GM12878 (cell line): ENCODE measurements around the gene KRT78. TPM values are rescaled to one million over a fixed set of nuclear protein-coding genes. Genes with fewer than 3 reads are reported as not detected.

Experiments used
- ATAC-seq: fragments of 200-7000 bp; cut with Tn5 transposase; 3 replicates; pipeline ENCODE4 v1.9.1; 2020; ENCODE audit warnings: mild to moderate bottlenecking, moderate library complexity
- BruUV-seq: library from RNA; stranded (reverse); fragments of 400-500 nt; replicated peaks from 2 replicates; lab custom pipeline; 2021; lab: Mats Ljungman, UMichigan
- CTCF ChIA-PET: fragments of 300-600 bp; sonication (Branson Sonifier 250); formaldehyde crosslinking; extraction: SDS; loops from one replicate; lab custom pipeline; 2021; ENCODE audit warnings: inconsistent platforms; lab: Yijun Ruan, JAX
- POLR2A ChIA-PET: fragments of 350-600 bp; formaldehyde crosslinking; extraction: SDS; loops from one replicate; lab custom pipeline; 2021; ENCODE audit warnings: inconsistent platforms; lab: Charles Lee
- RAD21 ChIA-PET: fragments of 300-600 bp; sonication (Branson Sonifier 250); formaldehyde crosslinking; loops from one replicate; lab custom pipeline; 2023; ENCODE audit warnings: antibody characterized with exemption; ENCODE audit not compliant: unreplicated experiment; lab: Charles Lee
- SMC1A ChIA-PET: fragments of 300-600 bp; sonication (Branson Sonifier 250); formaldehyde crosslinking; loops from one replicate; lab custom pipeline; 2023; ENCODE audit not compliant: unreplicated experiment, uncharacterized antibody; lab: Charles Lee
- DNase-seq: peaks from one replicate; pipeline ENCODE4 v3.0.0-alpha.2; 2011; ENCODE audit warnings: low read depth, low spot score
- FAIRE-seq: peaks from 3 replicates; lab custom pipeline; 2011; peaks lifted over from hg19 to GRCh38; lab: Jason Lieb, UNC
- H2AFZ ChIP-seq: 2 replicates; pipeline ENCODE4 v1.6.0; 2011; ENCODE audit warnings: low read depth, low read length, control low read depth; ENCODE audit not compliant: control insufficient read depth
- H3K27ac ChIP-seq: 2 replicates; pipeline ENCODE4 v1.5.1; 2011; ENCODE audit warnings: control low read depth; ENCODE audit not compliant: control insufficient read depth, insufficient read depth
- H3K27me3 ChIP-seq, 2 experiments: replicated peaks in 1 of 2; 2 replicates each; pipeline versions ENCODE4 v1.6.0 to v1.6.1; 2011; ENCODE audit warnings: low read length in 1 of 2; ENCODE audit not compliant: control insufficient read depth in 2 of 2, insufficient read depth in 2 of 2
- H3K36me3 ChIP-seq, 2 experiments: 2 replicates each; pipeline ENCODE4 v1.5.1; 2011; ENCODE audit warnings: low read length in 1 of 2; ENCODE audit not compliant: control insufficient read depth in 2 of 2, insufficient read depth in 2 of 2
- H3K4me1 ChIP-seq: 2 replicates; pipeline ENCODE4 v1.6.1; 2011; ENCODE audit warnings: mild to moderate bottlenecking, low read length, moderate library complexity, mixed read lengths; ENCODE audit not compliant: control insufficient read depth, insufficient read depth
- H3K4me2 ChIP-seq: 2 replicates; pipeline ENCODE4 v1.6.0; 2011; ENCODE audit warnings: control low read depth; ENCODE audit not compliant: control insufficient read depth, insufficient read depth
- H3K4me3 ChIP-seq: fragments of 200-600 bp; sonication (generic); 2 replicates; pipeline ENCODE4 v1.5.1; 2016
- H3K79me2 ChIP-seq: 2 replicates; pipeline ENCODE4 v1.6.0; 2011; ENCODE audit warnings: low read length; ENCODE audit not compliant: control insufficient read depth, insufficient read depth
- H3K9ac ChIP-seq: 2 replicates; pipeline ENCODE4 v1.8.0; 2011; ENCODE audit warnings: low read length, control low read depth, mixed read lengths; ENCODE audit not compliant: control insufficient read depth, insufficient read depth
- H3K9me3 ChIP-seq: replicated peaks from 3 replicates; pipeline ENCODE4 v1.5.1; 2011; ENCODE audit warnings: mild to moderate bottlenecking, low read length; ENCODE audit not compliant: control insufficient read depth, insufficient read depth
- H4K20me1 ChIP-seq: 2 replicates; pipeline ENCODE4 v1.6.0; 2011; ENCODE audit not compliant: control insufficient read depth, insufficient read depth
- BACH1 ChIP-seq: fragments of 450-650 bp; IDR thresholded peaks from 2 replicates; pipeline ENCODE4 v1.6.1; 2017; ENCODE audit warnings: mild to moderate bottlenecking, borderline replicate concordance
- MYB ChIP-seq: fragments of 150-350 bp; IDR thresholded peaks from 2 replicates; pipeline ENCODE4 v1.6.1; 2014; ENCODE audit warnings: mild to moderate bottlenecking, low read depth, low read length, borderline replicate concordance
- NBN ChIP-seq: fragments of 450-650 bp; IDR thresholded peaks from 2 replicates; pipeline ENCODE4 v1.6.1; 2016
- NFIC ChIP-seq: IDR thresholded peaks from 2 replicates; pipeline ENCODE4 v1.6.1; 2012; ENCODE audit warnings: low read depth, mild to moderate bottlenecking, inconsistent platforms, low read length, moderate library complexity
- PAX5 ChIP-seq: IDR thresholded peaks from 2 replicates; pipeline ENCODE4 v1.6.1; 2011; ENCODE audit warnings: low read depth, low read length, borderline replicate concordance
- STAT1 ChIP-seq: fragments of 450-650 bp; conservative IDR thresholded peaks from 2 replicates; pipeline ENCODE4 v1.6.1; 2014; ENCODE audit warnings: antibody characterized with exemption, mild to moderate bottlenecking
- SUZ12 ChIP-seq: fragments of 200-600 bp; sonication (generic); IDR thresholded peaks from one replicate; pipeline ENCODE4 v1.6.1; 2018; ENCODE audit warnings: antibody characterized with exemption, mild to moderate bottlenecking; ENCODE audit not compliant: unreplicated experiment
- WGBS: methylation state at CpG from one replicate; pipeline ENCODE4 v1.1.6; 2016; ENCODE audit warnings: low lambda C conversion rate; ENCODE audit not compliant: insufficient replicate concordance, insufficient coverage; ENCODE audit errors: missing lambda C conversion rate; 5-methylcytosine and 5-hydroxymethylcytosine counted together
- in situ Hi-C: fragments of 300-500 bp; cut with MboI; formaldehyde crosslinking; loops from 9 replicates; pipeline ENCODE4 v1.14.3; 2018; ENCODE audit warnings: mixed read lengths
- intact Hi-C: fragments of 100-400 bp; cut with micrococcal nuclease; formaldehyde crosslinking; loops from one replicate; pipeline ENCODE4 v1.14.2; 2022; ENCODE audit not compliant: unreplicated experiment
- polyA plus RNA-seq, 11 experiments: library from polyadenylated mRNA; depleted of rRNA in 4 of 11; unstranded in 6 of 11; stranded (reverse) in 5 of 11; fragments of >200 nt; fragmentation: Nextera tagmentation in 4 of 11; fragmentation: Illumina TruSeq in 1 of 11; extraction: Ambion mirVana in 4 of 11; extraction: Trizol in 1 of 11; gene quantifications; 1 replicate in 1 of 11; 2 replicates in 10 of 11; pipeline versions ENCODE4 v1.2.1 to v1.2.3, GENCODE V29; 2011 to 2016; ENCODE audit warnings: inconsistent platforms in 2 of 11, missing spikeins in 2 of 11, low read depth in 1 of 11
- total RNA-seq, 4 experiments: library from RNA; depleted of rRNA in 3 of 4; stranded (reverse); fragments of >200 nt in 3 of 4; fragmentation: Illumina TruSeq in 1 of 4; extraction: Trizol in 1 of 4; gene quantifications; 2 replicates each; pipeline versions ENCODE4 v1.2.1 to v1.2.3, GENCODE V29; 2013 to 2021

Gene KRT78
- total and polyA plus RNA-seq, 10 of the 15 experiments (the other 5 are each of a cell fraction or from before 2014, with no cell fraction given): 0.07 TPM; not detected in 9

DNA sequence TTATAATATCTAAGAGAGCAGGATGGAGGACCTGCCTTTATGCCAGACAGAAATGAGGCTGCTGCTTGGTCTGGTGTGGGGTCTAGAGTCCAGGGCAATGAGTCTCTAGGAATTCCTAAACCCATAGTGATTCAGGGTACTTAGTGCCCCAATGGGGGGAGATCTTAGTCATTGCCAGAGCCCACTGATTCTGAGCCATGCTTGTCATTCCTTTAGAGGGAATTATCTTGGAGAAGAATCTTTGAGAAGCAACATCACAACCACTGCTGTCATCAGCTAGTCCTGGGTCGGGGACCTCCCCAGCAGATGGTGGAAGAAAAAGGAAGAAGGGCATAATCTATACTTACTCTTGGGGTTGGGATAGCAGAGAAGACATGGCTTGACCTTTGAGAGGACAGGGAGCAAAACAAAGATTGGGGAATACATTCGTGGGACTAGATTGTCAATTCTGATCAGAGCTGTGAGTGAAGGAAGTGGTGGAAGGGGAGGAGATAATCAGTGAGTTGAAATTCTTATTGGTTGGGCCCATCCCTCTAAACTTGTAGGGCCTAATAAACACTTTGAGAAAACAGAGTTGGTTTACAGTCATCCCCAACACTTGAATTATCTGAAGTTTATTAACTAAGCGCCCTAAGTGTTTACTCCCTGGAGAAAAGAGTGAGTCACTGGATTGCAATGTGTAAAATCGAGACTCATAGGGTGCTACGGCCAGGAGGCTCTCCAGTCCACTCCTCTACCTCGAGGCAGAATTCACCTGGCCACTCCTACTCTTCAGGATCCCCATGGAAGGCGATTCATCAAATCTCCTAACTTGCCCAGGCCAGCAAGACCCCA, 49.9 kb downstream of the KRT78 start:
- Histone ChIP-seq H3K4me2 (no peak overlapping the region), H3K27ac (no peak overlapping the region), H3K79me2 (no peaks in the 10 kb centered on the region), H3K36me3 (no peaks in the 10 kb centered on the region), H3K4me3 (no peak overlapping the region), H4K20me1 (no peaks in the 10 kb centered on the region), H3K9ac (no peak overlapping the region), H3K27me3 (peaks cover 0 to 2% of the 10 kb centered on the region in 2 experiments; a peak in 2 of 4 replicates), H3K9me3 (no peaks in the 10 kb centered on the region), H2AFZ (no peak overlapping the region), H3K4me1 (no peaks in the 10 kb centered on the region)
- ChIA-PET POLR2A (no interaction called here), CTCF (interaction anchor here (1.1 kb wide), 1 partner anchor 72 kb away, joined by 4 read pairs; no protein-coding TSS in a partner anchor), SMC1A (no interaction called here), RAD21 (no interaction called here)
- no peak for ATAC-seq
- WGBS: 4% methylated on average over 7 of the region's 7 CpGs
- in situ Hi-C loops: no loop called here
- intact Hi-C loops: no loop called here
- no TSS peak for BruUV-seq
- no peak for DNase-seq
- TF ChIP-seq NFIC (no peak), MYB (no peak), NBN (no peak), SUZ12 (no peak), PAX5 (no peak), BACH1 (no peak), STAT1 (no peak)
- no peak for FAIRE-seq
